ENCODE results near the gene BAX. TPM values are rescaled to one million over a fixed set of nuclear protein-coding genes. Genes with fewer than 3 reads are reported as not detected.

Gene BAX
- total and polyA plus RNA-seq, 2 of the 13 experiments (the other 11 are each of a cell fraction or from before 2014, with no cell fraction given) = 139 to 176 TPM

- TF ChIP-seq U2AF2 (IDR thresholded peaks at IDR 0.05; ENCODE audit: low read depth, low read length) (0 out of 2 replicates have a peak, but pooled peaks have one; percentile 19), ZNF784 (CRISPR knock-in tag; IDR thresholded peaks at IDR 0.05; ENCODE audit: borderline replicate concordance) (no peak; the same call in none of the 2 replicates), ZNF777 (CRISPR knock-in tag; IDR thresholded peaks at IDR 0.05) (peak; percentile 60)
Observed at GRCh38 chr19:48962029-48962848, 7.6 kb downstream of the BAX start (continued).

- Histone ChIP-seq H3K36me3 (replicated peaks in 1 of 2; ENCODE audit: control insufficient read depth in 1 of 2, insufficient read depth in 2 of 2, low read length in 2 of 2) (peaks cover 3 to 13% of the 10 kb centered on the region in 2 experiments), H3K9me3 (ENCODE audit: low read length) (no peaks in the 10 kb centered on the region), H3K4me1 (ENCODE audit: insufficient read depth, low read length) (peaks cover 67% of the 10 kb centered on the region), H3K9ac (ENCODE audit: insufficient read depth, low read depth, low read length) (peak overlapping the region; percentile 98), H3K79me2 (ENCODE audit: insufficient read depth, low read length) (peaks cover 25% of the 10 kb centered on the region), H3K27me3 (ENCODE audit: control insufficient read depth in 1 of 2, insufficient read depth in 2 of 2, low read length in 2 of 2) (no peaks in the 10 kb centered on the region; a peak in 1 of 5 replicates), H3K4me2 (ENCODE audit: low read depth, low read length) (peak overlapping the region; percentile 97), H2AFZ (ENCODE audit: low read length) (no peak overlapping the region), H3K4me3 (replicated peaks in 1 of 3; ENCODE audit: insufficient read depth in 1 of 3, low read depth in 2 of 3, low read length in 3 of 3) (peak overlapping the region; percentile 63 to 80 (median 80); a peak in 5 of 6 replicates), H4K20me1 (ENCODE audit: insufficient read depth, low read length) (peaks cover 24% of the 10 kb centered on the region), H3K27ac (ENCODE audit: extremely low read length, insufficient read depth, low read length) (peak overlapping the region; percentile 100)
- BruUV-seq (replicated peaks) = no TSS peak
- ATAC-seq (peak; percentile 0; the same call in 1 of the 3 replicates), DNase-seq (ENCODE audit: low spot score) (peak; percentile 47), FAIRE-seq (no peak)
- POLR2A ChIA-PET = interaction anchor here (0.6 to 2.8 kb wide), 16 partner anchors 8 to 576 kb away, joined by 3 to 35 read pairs (median 12); partner anchors contain the start of genes BAX, DHDH, GYS1 and NUCB1
- intact Hi-C loops (cut with micrococcal nuclease; ENCODE audit: unreplicated experiment) = loop anchor here (2.0 to 10.0 kb wide), 3 partner anchors 62 to 178 kb away; partner anchors contain the start of genes NUCB1 and PPP1R15A
- in situ Hi-C loops (cut with HindIII; ENCODE audit: extremely low pct_ligation_motif_present, low pct_unique_long_range_greater_than_20kb) = loop anchor here (5.0 kb wide), 1 partner anchor 91 kb away; the partner anchor contains the start of gene PPP1R15A
- no peak for TF ChIP-seq TCF7 (IDR thresholded peaks at IDR 0.05; ENCODE audit: low read depth)
- 0 out of 2 replicates have a peak, but pooled peaks have one; percentile 14 for TF ChIP-seq ZC3H4 (CRISPR knock-in tag; IDR thresholded peaks at IDR 0.05; ENCODE audit: borderline replicate concordance)
- TF ChIP-seq CCDC6 (CRISPR knock-in tag; IDR thresholded peaks at IDR 0.05) = 0 out of 2 replicates have a peak, but pooled peaks have one; percentile 9
- CTCF ChIA-PET (ENCODE audit: low intra/inter-chr PET ratio, low total read pairs) = no interaction called here
- WGBS (ENCODE audit: low lambda C conversion rate) = 2% methylated on average over 7 of the region's 7 CpGs
Observed at GRCh38 chr19:48962849-48963165, 8.1 kb downstream of the BAX start.
